Amygdala (tissue), 56 donors: ENCODE results near the gene PCDH1.
"Not testable (repeated sequence)": the region's sequence is repeated elsewhere in the genome, so short reads cannot be mapped to it uniquely, and the experiment has no call there.

Experiments
- DNase-seq, 56 donors: peaks; one replicate each; lab custom pipeline; 2025; lab: John Stamatoyannopoulos, UW

PCDH1 gene

GRCh38 chr5:141878186-141878710 lies at the start of gene PCDH1:
TSS of gene PCDH1 (minus strand) at chr5:141878410. CDS start at chr5:141878262, 148 bp downstream.
- peak in 41 of 56 donors; percentile 33 to 86 (median 73) for DNase-seq

GRCh38 chr5:141926434-141926833 lies 48.2 kb upstream of the PCDH1 start:
- DNase-seq = no peak

- DNase-seq = peak; percentile 77 to 98 (median 92)
Observed at GRCh38 chr5:141923448-141924313, 45.5 kb upstream of the PCDH1 start, which contains the start of gene DELE1. TSS of gene DELE1 (plus strand) at chr5:141923871. CDS start at chr5:141923942, 71 bp downstream.

- DNase-seq = not testable (repeated sequence)
Observed at GRCh38 chr5:141922827-141923447, 44.7 kb upstream of the PCDH1 start.

- DNase-seq = no peak
Observed at GRCh38 chr5:141920771-141921170, 42.6 kb upstream of the PCDH1 start.

GRCh38 chr5:141919218-141920119 lies 41.3 kb upstream of the PCDH1 start:
- no peak for DNase-seq

- DNase-seq = no peak
Observed at GRCh38 chr5:141917760-141918159, 39.5 kb upstream of the PCDH1 start.

- DNase-seq = no peak
Observed at GRCh38 chr5:141916522-141916921, 38.3 kb upstream of the PCDH1 start.

- no peak for DNase-seq
Observed at GRCh38 chr5:141915881-141916336, 37.7 kb upstream of the PCDH1 start.

- DNase-seq = no peak
Observed at GRCh38 chr5:141914797-141915196, 36.6 kb upstream of the PCDH1 start.

- DNase-seq = peak in 46 of 56 donors; percentile 10 to 74 (median 37)
Observed at GRCh38 chr5:141914199-141914743, 36.1 kb upstream of the PCDH1 start.

GRCh38 chr5:141913560-141914198 lies 35.5 kb upstream of the PCDH1 start:
- DNase-seq = peak in 8 of 56 donors; percentile 5 to 35 (median 24)

GRCh38 chr5:141910271-141910673 lies 32.1 kb upstream of the PCDH1 start:
- DNase-seq = no peak

GRCh38 chr5:141909212-141909611 lies 31.0 kb upstream of the PCDH1 start:
- DNase-seq = no peak

- DNase-seq = no peak
Observed at GRCh38 chr5:141908796-141909195, 30.6 kb upstream of the PCDH1 start.

- DNase-seq = no peak
Observed at GRCh38 chr5:141906972-141907371, 28.8 kb upstream of the PCDH1 start.

GRCh38 chr5:141906517-141906916 lies 28.3 kb upstream of the PCDH1 start:
- no peak for DNase-seq

- DNase-seq = no peak
Observed at GRCh38 chr5:141904551-141904950, 26.3 kb upstream of the PCDH1 start.

- DNase-seq = no peak
Observed at GRCh38 chr5:141903261-141903660, 25.1 kb upstream of the PCDH1 start.
